CMK (cell line): ENCODE measurements around the gene METTL9.
"Not testable (repeated sequence)": the region's sequence is repeated elsewhere in the genome, so short reads cannot be mapped to it uniquely, and the experiment has no call there.

Source experiments
- DNase-seq: peaks from one replicate; pipeline ENCODE4 v3.0.0-alpha.2; 2010; ENCODE audit warnings: low read depth

The METTL9 gene

DNA sequence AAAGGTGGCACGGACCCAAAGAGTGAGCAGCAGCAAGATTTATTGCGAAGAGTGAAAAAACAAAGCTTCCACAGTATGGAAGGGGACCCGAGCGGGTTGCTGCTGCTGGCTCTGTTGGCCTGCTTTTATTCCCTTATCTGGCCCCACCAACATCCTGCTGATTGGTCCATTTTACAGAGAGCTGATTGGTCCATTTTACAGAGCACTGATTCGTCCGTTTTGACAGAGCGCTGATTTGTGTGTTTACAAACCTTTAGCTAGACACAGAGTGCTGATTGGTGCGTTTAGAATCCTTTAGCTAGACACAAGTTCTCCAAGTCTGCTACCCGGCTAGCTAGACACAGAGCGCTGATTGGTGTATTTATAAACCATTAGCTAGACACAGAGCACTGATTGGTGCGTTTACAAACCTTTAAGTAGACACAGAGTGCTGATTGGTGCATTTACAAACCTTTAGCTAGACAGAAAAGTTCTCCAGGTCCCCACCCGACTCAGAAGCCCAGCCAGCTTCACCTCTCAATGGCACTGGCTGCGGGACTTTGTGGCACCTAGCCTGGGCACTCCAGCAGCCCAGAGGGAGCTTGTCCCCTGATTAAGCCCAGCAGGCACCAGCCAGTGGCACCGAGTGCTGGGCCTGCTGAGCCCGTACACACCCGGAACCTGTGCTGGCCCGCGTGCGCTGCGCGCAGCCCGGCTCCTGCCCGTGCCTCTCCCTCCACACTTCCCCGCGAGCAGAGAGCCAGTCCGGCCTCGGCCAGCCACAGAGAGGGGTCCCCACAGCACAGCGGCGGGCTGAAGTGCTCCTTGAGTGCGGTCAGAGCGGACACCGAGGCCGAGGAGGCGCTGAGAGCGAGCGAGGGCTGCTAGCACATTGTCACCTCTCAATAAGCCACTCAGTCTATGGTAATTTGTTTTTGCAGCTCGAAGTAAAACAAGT, 37.9 kb downstream of the METTL9 start:
- DNase-seq, result no peak

DNA sequence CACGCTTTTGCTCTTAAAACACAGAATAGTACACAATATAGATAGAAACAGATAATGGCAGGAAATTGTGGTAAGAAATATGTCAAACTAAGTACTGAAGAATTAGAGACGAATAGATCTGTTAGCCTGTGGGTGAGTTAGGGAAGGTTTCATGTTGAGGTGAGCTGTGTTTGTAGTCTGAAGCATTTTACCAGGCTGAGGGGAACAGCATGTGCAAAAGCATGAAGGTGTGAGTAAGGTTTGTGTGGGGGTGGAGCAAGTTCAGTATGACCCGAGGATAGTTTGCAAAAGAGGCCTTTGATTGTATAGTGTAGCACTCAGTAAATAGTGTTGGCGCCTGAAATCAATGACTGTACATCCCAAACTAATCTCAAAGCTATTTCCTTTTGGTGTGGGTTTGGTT, 39.2 kb downstream of the METTL9 start:
- DNase-seq, result no peak

DNA sequence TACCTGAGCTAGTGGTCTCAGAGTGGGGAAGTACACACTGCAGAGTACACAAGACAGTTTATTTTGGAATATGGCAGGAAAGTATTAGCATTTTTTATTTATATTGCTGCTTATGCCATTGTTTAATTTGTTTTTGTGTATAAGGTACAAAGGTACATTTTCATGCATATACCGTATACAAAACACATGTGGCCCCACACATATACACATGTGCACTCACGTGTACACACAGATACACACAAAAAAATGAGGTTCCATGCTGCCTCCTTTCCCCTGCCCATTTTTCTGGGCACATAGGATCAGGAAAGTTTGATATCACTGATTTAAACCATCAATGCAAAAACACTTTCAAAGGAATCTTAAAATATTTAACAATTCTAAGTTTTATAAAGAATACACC, 40.1 kb downstream of the METTL9 start:
- DNase-seq, result no peak

DNA sequence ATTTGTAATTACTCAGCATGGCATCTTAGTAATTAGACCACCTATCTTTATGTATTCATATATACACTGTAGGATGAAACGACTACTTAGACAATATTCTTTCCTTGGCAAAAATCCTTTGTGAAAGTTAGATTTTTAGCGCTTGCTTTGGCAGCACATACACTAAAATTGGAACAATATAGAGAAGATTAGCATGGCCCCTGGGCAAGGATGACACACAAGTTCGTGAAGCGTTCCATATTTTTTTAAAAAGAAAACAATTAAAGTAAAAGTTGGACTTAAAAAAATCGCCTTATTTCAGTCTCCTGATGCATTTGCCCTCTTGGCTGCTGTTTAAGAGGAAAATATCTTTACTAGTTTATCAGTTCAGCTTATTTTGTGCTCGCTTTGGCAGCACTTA, 42.5 kb downstream of the METTL9 start:
- no peak for DNase-seq

DNA sequence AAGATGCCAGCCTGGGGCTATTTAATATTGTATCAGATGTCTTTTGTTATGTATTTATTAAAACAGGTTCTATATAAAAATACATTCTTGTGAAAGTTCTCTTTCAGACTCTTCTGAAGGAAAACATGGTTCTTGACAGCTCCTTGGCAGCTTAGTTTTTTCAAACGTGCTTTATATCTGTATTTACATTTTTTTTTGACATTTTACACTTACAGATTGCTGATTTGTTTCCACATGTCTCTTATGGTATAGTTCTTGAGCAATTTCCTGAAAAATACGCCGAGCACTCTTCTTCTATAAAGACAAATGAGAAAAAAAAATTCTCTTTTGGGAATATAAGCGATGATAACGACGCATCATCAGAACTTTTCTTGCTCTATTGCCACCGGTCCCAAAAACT, 43.5 kb downstream of the METTL9 start:
- no peak for DNase-seq

DNA sequence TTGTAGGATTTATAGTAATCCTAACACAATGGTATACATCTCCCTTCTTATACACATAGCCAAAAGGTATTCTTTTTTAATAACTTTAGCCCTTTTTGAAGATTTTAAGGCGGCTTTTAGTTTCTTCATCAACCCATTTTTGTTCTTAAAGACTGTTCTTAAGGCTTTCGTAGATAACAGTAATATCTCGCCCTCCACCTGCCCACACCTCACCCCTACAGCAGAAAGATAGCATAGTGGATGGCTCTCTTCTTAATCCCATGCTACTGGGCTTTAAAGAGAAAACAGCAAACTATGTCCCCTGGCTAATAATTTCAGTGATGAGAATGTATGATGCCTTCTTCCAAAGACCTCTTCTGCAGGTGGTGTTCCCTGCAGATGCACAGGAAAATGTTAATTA, 44.4 kb downstream of the METTL9 start:
- DNase-seq, result no peak

DNA sequence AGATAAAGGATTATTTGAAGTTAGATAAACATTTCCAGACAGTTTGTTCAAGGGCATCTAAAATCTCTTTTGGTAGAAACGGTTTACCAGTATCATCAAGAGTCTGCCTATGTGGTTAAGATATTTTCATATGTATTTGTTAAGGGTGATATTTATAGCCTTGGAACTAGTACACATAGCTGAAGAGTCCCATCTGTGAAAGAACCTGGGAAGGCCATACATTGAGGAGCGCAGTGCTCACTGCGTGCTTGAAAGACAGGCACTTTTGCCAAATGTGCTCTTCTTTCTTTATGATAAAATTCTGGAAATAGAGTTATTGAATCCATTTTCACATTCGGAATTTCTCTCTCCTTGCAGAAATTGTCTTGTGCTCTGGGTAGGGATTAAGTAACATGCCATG, 45.3 kb downstream of the METTL9 start:
- DNase-seq, result no peak

DNA sequence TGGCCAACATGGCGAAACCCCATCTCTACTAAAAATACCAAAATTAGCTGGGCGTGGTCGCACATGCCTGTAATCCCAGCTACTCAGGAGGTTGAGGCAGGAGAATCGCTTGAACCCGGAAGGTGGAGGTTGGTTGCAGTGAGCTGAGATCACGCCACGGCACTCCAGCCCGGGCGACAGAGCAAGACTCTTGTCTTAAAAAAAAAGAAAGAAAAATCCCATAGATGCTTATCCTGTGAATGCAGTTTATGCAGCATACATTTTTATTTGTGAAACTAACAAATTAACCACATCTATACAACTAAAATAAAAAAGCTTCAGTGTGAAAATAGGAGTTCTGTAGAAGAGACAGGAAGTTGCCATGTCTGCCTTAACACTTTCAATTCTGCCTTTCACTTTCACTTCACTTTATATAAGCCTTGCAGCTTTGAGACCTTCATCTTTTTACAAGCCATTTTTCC, 45.9 kb downstream of the METTL9 start:
- DNase-seq, result no peak

DNA sequence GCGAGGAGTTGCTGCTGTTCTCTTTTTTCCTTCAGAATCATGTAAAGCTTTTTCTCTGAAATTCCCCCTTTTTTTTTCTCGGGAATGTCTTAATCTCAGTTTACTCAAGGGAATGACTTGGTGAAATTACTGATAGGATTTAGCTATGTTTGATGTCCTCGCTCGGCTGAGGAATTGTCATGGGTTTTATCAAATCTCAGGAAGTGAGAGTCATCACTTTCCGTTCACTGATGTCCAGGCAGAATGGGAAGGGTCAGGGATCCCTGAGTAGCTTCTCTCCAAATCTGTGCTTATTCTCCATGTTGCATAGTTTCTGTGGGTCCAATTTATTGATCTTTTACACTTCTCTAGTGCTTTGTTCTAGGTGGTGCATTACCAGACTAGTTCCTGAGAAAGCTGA, 46.7 kb downstream of the METTL9 start:
- DNase-seq, result no peak

DNA sequence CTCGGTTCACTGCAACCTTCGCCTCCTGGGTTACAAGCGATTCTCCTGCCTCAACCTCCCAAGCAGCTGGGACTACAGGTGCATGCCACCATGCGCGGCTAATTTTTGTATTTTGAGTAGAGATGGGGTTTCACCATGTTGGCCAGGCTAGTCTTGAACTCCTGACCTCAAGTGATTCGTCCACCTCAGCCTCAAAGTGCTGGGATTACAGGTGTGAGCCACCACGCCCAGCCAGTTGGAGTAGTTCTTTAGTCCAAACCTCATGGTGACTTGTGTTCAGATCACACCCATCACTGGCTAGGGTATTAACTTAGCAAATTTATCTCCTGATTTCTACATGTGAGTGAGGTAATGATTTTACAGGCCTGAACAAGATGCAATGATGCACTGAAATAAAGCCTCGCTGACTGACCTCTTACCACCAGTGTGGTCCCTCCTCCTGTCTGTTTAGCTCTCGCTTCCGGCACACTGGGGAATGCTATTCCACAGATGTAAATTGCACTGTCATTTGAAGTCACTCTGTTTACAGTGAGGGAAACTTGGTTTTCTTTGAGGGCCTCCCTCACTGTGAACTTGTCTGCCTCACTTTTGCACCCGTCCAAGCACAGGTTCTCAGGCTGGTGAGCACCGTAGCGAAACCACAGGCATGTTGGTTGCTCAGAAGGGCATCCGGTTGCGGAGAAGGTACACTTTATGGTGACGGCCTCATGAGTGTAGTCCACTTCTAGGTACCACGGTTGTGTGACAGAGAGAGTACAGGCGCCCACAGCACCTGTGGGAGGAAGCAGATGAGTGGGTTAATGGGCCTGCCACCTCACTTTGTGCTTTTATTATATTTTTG, 47.6 kb downstream of the METTL9 start:
- DNase-seq, result no peak

DNA sequence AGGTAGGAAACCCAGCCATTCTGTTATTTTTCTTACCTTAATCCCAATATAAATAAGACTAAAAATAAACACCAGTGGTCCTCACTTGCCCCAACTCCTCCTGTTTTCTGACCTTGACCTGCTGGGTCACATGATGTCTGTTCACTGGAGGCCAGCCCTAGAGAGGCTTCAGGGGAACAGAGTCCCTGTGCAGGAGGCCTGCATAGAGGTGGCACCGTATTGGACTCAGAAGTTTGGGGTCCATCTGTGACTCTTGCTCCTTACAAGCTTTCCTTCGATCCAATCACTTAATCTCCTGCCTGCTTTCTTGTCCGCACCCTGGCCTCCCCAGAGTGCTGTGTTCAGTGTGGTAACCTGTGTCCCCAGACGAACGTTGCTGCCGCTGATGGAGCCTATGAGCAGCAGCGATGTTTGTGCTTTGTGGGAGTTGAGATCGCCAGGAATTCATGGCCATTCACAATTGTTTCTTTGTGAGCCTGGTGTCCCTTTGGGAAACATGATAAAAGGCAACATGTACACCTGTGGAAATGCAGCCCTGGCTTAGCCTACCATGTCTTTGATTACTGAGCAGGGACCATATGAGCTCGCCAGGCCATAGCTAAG, 48.3 kb downstream of the METTL9 start:
- DNase-seq, result no peak

DNA sequence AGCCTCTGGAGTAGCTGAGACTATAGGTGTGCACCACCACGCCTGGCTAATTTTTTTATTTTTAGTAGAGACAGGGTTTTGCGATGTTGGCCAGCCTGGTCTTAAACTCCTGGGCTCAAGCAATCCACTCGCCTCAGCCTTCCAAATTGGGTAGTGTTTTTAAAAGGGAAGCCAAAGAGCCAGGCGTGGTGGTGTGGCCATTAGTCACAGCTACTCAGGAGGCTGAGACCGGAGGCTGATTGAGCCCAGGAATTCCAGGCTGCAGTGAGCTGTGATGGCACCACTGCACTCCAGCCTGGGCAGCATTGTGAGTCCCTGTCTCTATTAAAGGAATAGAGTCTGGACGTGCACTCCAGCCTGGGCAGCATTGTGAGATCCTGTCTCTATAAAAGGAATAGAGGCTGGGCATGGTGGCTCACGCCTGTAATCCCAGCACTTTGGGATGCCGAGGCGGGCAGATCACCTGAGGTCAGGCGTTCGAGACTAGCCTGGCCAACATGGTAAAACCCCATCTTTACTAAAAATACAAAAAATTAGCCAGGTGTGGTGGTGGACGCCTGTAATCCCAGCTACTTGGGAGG, 50.5 kb downstream of the METTL9 start:
- not testable (repeated sequence) for DNase-seq

DNA sequence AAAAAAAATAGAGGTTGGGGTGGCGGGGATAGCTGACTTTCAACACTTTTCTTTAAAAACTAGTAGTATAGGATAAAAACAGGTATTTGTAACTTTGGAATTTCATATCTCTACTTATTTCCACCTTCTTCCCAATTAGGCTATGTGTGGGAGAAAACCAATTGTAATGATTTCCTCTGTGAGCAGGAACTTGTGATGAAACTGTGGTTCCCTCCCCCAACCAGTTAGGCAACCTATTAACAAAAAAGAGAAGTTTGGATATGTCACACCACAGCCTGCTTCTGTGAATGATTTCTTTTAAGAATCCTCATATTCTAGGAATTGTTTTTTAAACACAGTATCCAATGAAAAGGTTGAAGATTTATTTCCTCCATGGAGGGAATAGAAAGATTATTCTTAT, 51.1 kb downstream of the METTL9 start:
- no peak for DNase-seq

DNA sequence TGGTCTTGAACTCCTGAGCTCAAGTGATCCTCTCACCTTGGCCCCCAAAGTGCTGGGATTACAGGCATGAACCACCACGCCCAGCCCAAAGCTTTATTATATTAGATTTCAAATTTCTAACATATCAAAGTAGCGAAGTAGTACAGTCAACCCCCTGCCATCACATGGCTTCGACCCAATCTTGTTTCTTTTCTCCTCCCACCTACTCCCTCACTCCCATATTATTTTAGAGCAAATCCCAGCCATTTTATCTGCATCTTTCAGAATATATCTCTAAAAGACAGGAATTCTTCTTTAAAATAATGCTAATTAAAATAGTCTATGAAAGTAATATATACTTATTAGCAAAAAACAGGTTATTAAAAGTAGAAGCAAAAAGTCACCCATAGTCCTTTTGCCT, 52.1 kb downstream of the METTL9 start:
- no peak for DNase-seq

DNA sequence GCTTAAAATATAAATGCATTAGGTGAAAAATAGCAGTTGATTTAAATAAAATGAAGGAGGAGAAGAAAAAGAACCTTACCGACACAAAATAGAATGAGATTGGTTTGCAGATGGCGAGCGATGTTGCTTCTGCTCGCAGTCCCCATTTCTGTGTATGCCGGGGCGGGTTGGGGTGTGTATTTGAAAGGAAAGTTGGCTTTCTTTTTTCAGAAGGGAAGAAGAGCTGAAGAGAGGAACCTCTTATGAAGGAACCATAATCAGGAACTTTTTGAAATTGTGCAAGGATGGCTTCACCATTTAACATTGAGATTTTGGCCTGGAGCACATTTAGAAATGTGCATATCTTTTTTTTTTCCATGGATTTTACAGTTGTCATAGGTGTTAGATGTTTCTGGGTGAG, 53.1 kb downstream of the METTL9 start, which contains the start of gene IGSF6:
Gene IGSF6 (minus strand): TSS at position 156 of the 400 bp plus-strand sequence. CDS start 10 bp downstream, at position 146.
- no peak for DNase-seq

DNA sequence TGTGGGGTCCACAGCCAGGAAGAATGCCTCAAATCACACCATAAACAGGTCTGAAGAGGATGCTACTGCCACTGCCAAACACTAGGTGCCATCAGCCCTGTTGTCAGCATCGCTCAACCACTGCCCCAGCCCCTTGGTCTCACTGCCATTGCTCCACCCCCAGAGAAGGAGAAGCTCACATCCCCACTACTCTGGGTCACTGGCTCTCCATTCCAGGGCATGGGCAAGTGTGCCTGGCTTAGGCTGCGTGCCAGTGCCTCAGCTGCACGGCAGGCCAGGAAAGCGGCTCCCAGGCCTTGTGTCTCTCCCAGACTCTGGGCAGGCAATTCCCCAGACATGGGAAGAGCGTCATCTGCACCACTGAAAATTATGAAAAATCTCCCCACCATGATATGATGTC, 54.2 kb downstream of the METTL9 start:
- DNase-seq, result no peak

DNA sequence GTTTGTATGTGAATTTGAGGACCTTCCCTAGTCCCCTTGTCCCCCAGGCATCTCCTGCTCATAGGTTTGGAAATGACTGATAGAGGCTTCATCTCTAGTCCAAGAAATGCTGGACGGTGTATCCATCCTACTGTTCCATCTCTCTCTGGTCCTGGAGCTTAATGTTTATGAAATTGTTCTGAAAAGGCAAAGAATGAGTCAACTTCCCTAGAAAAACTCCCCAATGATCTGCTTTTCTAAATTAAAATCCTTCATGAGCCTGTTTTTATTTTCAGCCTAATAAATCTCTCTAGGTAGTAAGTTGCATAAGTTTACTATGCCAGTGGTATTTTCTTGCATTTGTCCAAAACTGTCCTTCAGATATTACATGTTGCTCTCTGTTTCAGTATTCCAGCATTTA, 55.1 kb downstream of the METTL9 start:
- no peak for DNase-seq

DNA sequence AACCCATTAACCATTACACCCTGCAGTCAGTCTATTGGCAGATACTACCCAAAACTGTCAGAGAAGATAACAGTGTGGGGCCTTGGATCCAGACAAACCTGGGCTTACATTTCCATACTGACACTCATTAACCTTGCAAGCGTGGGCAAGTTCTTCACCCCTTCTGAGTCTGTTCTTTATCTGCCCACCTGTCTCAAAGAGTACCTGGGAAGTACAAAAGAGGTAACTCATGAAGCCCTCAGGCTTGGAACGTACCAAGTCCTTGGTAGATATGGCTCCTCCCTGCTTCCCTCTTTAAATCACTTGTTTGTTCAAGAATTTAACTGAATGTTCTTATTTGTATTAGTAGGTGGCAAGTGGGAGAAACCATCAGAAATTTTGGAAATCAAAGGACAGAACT, 55.5 kb downstream of the METTL9 start:
- no peak for DNase-seq

DNA sequence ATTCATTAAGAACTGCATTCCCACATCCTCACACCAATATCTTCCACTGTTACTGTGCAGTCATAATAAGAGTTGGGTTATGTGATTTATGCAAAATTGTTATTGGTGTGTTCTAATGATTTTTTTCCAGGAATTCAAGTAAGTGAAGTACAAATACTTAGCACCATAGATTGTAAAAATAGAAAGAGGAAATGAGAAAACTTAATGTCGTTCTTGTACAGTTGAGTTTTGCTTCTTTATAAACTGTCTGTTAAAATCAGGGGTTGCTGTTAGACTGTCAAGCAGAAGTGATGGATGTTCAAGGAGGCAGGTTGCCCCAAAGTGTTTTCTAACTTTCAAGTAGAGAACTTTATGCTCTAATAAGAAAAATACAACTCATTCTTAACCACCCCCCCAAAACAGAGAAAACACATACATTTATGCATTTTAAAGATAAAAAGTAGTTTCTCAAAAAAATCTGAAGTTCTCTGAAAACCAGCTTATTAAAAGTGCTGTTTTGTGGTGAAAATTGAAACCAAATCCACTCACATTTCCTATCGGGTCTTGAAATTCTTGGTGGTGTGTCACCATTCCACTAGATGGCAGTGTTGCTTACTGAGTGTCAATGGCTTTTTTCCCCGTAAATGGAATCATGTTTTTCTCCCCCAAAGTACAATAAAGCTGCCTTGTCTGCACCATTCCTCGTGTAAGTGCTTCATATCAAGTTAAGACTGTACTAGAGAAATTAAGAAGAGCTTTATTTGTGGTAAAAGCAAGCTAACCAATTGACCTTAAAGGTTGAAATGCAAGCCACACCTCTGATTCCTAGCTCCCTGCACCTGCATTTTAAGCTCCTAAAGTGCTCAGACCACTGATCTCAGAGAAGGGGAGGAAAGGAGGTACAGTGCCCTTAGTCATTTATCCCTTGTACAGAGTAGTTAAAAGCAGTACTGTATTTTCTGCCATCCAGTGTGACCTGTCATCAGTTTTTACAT, 57.7 kb downstream of the METTL9 start:
- no peak for DNase-seq

DNA sequence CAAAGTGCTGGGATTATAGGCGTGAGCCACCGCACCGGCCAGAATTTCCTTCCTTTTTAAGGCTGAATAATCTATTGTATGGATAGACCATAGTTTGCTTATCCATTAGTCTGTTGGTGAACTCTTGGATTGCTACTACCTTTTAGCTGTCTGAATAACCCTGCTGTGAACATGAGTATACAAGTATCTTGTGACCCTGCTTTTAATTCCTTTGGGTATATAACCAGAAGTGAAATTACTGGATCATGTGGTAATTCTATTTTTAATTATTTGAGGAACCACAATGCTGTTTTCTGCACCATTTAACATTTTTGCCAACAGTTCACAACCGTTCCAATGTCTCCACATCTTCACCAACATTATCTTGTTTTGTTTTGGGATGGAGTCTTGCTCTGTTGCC, 59.7 kb downstream of the METTL9 start:
- no peak for DNase-seq
